Neural cell (in vitro differentiated cells): ENCODE measurements around the gene PIP5K1A. TPM values are rescaled to one million over a fixed set of nuclear protein-coding genes. Genes with fewer than 3 reads are reported as not detected.

Source experiments
- H2AFZ ChIP-seq: fragments of 200-600, 300-800 bp; sonication (generic), shearing (Covaris generic); 2 replicates; pipeline ENCODE4 v1.6.0; 2014; ENCODE audit warnings: low read depth, mild to moderate bottlenecking, antibody characterized with exemption, low read length, moderate library complexity
- H3F3A ChIP-seq: fragments of 200-600 bp; shearing (Covaris generic); 2 replicates; pipeline ENCODE4 v1.6.1; 2016; ENCODE audit warnings: mild to moderate bottlenecking, moderate library complexity, mixed read lengths, antibody characterized with exemption, low read length; ENCODE audit not compliant: insufficient read depth, poor library complexity, severe bottlenecking
- H3K27ac ChIP-seq: fragments of 200-600, 300-800 bp; sonication (generic), shearing (Covaris generic); 2 replicates; pipeline ENCODE4 v1.5.1; 2014; ENCODE audit warnings: mild to moderate bottlenecking, low read length, moderate library complexity
- H3K27me3 ChIP-seq: fragments of 300-800, 200-600 bp; sonication (generic), shearing (Covaris generic); 2 replicates; pipeline ENCODE4 v1.6.0; 2014; ENCODE audit warnings: mild to moderate bottlenecking, low read depth, low read length, moderate library complexity; ENCODE audit not compliant: insufficient read depth
- H3K36me3 ChIP-seq: fragments of 300-800, 200-600 bp; sonication (generic), shearing (Covaris generic); 2 replicates; pipeline ENCODE4 v1.5.1; 2014; ENCODE audit warnings: mild to moderate bottlenecking, antibody characterized with exemption, low read length, moderate library complexity; ENCODE audit not compliant: insufficient read depth
- H3K4me2 ChIP-seq: fragments of 300-800, 200-600 bp; sonication (generic), shearing (Covaris generic); 2 replicates; pipeline ENCODE4 v1.6.0; 2014; ENCODE audit warnings: mild to moderate bottlenecking, low read length
- H3K4me3 ChIP-seq: fragments of 300-800, 200-600 bp; sonication (generic), shearing (Covaris generic); 2 replicates; pipeline ENCODE4 v1.5.1; 2014; ENCODE audit warnings: mild to moderate bottlenecking, low read length, moderate library complexity
- H3K79me2 ChIP-seq: fragments of 200-600 bp; shearing (Covaris generic); replicated peaks from 2 replicates; pipeline ENCODE4 v1.6.0; 2014; ENCODE audit warnings: mild to moderate bottlenecking, low read length, moderate library complexity; ENCODE audit not compliant: insufficient read depth
- H3K9ac ChIP-seq: fragments of 300-800, 200-600 bp; sonication (generic), shearing (Covaris generic); 2 replicates; pipeline ENCODE4 v1.6.1; 2016; ENCODE audit warnings: mild to moderate bottlenecking, low read length, mixed read lengths
- H3K9me2 ChIP-seq: fragments of 200-600 bp; shearing (Covaris generic); 2 replicates; pipeline ENCODE4 v1.6.1; 2016; ENCODE audit warnings: mild to moderate bottlenecking, low read length, mixed read lengths; ENCODE audit not compliant: insufficient read depth
- H3K9me3 ChIP-seq: fragments of 200-600, 300-800 bp; sonication (generic), shearing (Covaris generic); 2 replicates; pipeline ENCODE4 v1.6.1; 2016; ENCODE audit warnings: mild to moderate bottlenecking, mixed run types, low read length, moderate library complexity, mixed read lengths
- H4K20me1 ChIP-seq: fragments of 200-600 bp; shearing (Covaris generic); 2 replicates; pipeline ENCODE4 v1.6.1; 2016; ENCODE audit warnings: mild to moderate bottlenecking, mixed run types; ENCODE audit not compliant: insufficient read depth
- EP300 ChIP-seq: fragments of 450-650 bp; conservative IDR thresholded peaks from 2 replicates; pipeline ENCODE4 v1.6.1; 2014; ENCODE audit warnings: antibody characterized with exemption, mild to moderate bottlenecking, moderate library complexity; ENCODE audit not compliant: poor library complexity, severe bottlenecking
- EZH2 ChIP-seq: fragments of 200-600, 300-800 bp; shearing (Covaris generic), sonication (generic); IDR thresholded peaks from 2 replicates; pipeline ENCODE4 v1.6.1; 2014; ENCODE audit warnings: antibody characterized with exemption, low read length, borderline replicate concordance, mild to moderate bottlenecking; ENCODE audit not compliant: insufficient read depth, poor library complexity, severe bottlenecking
- MXI1 ChIP-seq: fragments of 450-650 bp; conservative IDR thresholded peaks from 2 replicates; pipeline ENCODE4 v1.6.1; 2014; ENCODE audit warnings: antibody characterized with exemption, mild to moderate bottlenecking; ENCODE audit not compliant: poor library complexity, severe bottlenecking
- POLR2AphosphoS5 ChIP-seq: IDR thresholded peaks from 2 replicates; pipeline ENCODE4 v1.6.1; 2012
- RAD21 ChIP-seq: fragments of 450-650 bp; conservative IDR thresholded peaks from 2 replicates; pipeline ENCODE4 v1.6.1; 2014; ENCODE audit warnings: antibody characterized with exemption, mild to moderate bottlenecking, moderate library complexity
- SMC3 ChIP-seq: fragments of 450-650 bp; conservative IDR thresholded peaks from 2 replicates; pipeline ENCODE4 v1.6.1; 2014; ENCODE audit warnings: antibody characterized with exemption, mild to moderate bottlenecking, moderate library complexity; ENCODE audit not compliant: poor library complexity
- TAF1 ChIP-seq: IDR thresholded peaks from 2 replicates; pipeline ENCODE4 v1.6.1; 2012; ENCODE audit warnings: low read depth
- polyA plus RNA-seq: library from polyadenylated mRNA; depleted of rRNA; stranded (reverse); fragments of >200 nt; gene quantifications from 2 replicates; pipeline ENCODE4 v1.2.3, GENCODE V29; 2014
- TF ChIP-seq, protein P1 (sequence below): fragments of 450-650 bp; IDR thresholded peaks from 2 replicates; pipeline ENCODE4 v1.5.1; 2014; ENCODE audit warnings: antibody characterized with exemption, mild to moderate bottlenecking, moderate library complexity; ENCODE audit not compliant: poor library complexity, severe bottlenecking
- TF ChIP-seq, protein P2 (sequence below): IDR thresholded peaks from 2 replicates; pipeline ENCODE4 v1.6.1; 2012; ENCODE audit warnings: borderline replicate concordance

PIP5K1A gene
- polyA plus RNA-seq, 1 donor from 2014 or later = 66.4 TPM

DNA sequence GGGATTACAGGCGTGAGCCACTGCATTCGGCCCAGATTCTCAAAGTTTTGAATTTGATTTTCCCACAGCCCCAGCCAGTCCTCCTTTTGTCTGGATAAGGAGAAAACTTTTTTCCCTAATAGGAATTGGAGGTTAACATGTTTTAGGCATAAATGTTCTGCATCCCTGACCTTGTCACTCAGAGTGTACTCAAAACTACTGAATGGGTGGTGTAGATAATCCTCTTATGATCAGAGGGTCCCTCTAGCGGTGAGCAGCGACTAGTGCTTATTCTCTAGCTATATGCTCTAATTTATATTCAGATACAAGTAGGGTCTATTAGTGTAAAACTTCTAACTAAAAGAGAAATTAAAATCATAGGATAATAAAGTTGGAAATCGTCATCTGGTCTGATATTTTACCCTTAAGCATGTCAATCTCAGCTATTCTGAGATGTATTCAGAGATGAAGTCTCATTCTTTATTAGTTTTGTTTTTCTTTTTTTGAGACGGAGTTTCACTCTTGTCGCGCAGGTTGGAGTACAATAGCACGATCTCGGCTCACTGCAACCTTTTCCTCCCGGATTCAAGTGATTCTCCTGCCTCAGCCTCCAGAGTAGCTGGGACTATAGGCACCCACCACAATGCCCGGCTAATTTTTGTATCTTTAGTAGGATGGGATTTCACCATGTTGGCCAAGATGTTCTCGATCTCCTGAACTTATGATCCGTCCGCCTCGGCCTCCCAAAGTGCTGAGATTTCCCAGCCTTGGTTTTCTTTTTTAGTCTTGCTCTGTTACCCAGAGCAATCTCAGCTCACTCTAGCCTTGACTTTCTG, 53.5 kb downstream of the PIP5K1A start:
- Histone ChIP-seq H3K4me2 (no peak overlapping the region), H4K20me1 (no peaks in the 10 kb centered on the region), H3K9ac (no peak overlapping the region), H3K9me3 (no peaks in the 10 kb centered on the region), H3K4me3 (no peak overlapping the region), H3K27me3 (no peaks in the 10 kb centered on the region), H2AFZ (no peak overlapping the region), H3F3A (no peaks in the 10 kb centered on the region), H3K36me3 (no peaks in the 10 kb centered on the region), H3K79me2 (peaks cover 19% of the 10 kb centered on the region), H3K9me2 (no peaks in the 10 kb centered on the region), H3K27ac (no peak overlapping the region)
- TF ChIP-seq, protein P1, sequence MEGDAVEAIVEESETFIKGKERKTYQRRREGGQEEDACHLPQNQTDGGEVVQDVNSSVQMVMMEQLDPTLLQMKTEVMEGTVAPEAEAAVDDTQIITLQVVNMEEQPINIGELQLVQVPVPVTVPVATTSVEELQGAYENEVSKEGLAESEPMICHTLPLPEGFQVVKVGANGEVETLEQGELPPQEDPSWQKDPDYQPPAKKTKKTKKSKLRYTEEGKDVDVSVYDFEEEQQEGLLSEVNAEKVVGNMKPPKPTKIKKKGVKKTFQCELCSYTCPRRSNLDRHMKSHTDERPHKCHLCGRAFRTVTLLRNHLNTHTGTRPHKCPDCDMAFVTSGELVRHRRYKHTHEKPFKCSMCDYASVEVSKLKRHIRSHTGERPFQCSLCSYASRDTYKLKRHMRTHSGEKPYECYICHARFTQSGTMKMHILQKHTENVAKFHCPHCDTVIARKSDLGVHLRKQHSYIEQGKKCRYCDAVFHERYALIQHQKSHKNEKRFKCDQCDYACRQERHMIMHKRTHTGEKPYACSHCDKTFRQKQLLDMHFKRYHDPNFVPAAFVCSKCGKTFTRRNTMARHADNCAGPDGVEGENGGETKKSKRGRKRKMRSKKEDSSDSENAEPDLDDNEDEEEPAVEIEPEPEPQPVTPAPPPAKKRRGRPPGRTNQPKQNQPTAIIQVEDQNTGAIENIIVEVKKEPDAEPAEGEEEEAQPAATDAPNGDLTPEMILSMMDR = peak; percentile 80
- peak; percentile 60 for TF ChIP-seq RAD21
- TF ChIP-seq SMC3 = peak; percentile 48
- TF ChIP-seq, protein P2, sequence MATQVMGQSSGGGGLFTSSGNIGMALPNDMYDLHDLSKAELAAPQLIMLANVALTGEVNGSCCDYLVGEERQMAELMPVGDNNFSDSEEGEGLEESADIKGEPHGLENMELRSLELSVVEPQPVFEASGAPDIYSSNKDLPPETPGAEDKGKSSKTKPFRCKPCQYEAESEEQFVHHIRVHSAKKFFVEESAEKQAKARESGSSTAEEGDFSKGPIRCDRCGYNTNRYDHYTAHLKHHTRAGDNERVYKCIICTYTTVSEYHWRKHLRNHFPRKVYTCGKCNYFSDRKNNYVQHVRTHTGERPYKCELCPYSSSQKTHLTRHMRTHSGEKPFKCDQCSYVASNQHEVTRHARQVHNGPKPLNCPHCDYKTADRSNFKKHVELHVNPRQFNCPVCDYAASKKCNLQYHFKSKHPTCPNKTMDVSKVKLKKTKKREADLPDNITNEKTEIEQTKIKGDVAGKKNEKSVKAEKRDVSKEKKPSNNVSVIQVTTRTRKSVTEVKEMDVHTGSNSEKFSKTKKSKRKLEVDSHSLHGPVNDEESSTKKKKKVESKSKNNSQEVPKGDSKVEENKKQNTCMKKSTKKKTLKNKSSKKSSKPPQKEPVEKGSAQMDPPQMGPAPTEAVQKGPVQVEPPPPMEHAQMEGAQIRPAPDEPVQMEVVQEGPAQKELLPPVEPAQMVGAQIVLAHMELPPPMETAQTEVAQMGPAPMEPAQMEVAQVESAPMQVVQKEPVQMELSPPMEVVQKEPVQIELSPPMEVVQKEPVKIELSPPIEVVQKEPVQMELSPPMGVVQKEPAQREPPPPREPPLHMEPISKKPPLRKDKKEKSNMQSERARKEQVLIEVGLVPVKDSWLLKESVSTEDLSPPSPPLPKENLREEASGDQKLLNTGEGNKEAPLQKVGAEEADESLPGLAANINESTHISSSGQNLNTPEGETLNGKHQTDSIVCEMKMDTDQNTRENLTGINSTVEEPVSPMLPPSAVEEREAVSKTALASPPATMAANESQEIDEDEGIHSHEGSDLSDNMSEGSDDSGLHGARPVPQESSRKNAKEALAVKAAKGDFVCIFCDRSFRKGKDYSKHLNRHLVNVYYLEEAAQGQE = no peak
- no peak for TF ChIP-seq EP300

DNA sequence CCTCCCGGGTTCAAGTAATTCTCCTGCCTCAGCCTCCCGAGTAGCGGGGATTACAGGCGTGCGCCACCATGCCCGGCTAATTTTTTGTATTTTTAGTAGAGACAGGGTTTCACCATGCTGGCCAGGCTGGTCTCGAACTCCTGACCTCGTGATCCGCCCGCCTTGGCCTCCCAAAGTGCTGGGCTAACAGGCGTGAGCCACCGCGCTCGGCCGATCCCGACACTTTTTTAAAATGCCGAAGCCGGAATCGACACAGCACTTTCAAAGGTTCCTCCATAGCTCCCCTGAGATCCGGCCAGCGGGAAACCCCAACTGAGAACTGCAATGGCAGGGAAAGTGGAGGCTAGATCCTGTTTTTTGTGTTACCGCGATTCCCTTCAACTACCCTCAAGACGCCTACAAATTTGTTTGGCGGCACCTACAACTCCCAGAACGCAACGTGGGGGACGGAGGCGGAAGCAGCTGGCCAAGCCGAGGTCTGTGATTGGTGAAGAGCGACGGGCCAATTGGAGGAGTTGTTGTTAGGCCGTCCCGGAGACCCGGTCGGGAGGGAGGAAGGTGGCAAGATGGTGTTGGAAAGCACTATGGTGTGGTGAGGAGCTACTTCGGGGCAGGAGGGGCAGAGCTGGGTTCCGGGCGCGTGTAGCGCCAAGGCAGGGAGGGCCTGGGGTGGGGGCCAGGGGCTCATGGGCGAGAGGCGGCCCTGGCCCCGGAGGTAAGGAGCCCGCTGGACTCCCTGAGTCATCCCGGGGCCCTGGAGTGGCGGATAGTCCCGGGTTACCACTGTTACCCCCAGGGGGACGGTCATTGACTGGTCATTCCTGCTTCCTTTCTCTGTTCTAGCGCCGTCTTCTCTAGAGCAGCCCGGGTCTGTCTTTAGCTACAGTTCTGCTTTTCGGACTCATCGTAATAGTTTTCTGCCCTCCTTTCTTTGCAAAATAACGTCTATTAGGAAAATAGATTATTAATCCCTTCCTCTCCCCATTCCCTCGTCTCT, 56.2 kb downstream of the PIP5K1A start, which contains the start of gene PSMD4:
Gene PSMD4, plus strand, starts transcription at position 518 of the 997 bp plus-strand sequence. Its CDS starts 49 bp downstream, at position 567.
- Histone ChIP-seq H3K27ac (peak within 1 kb of the TSS; percentile 75), H3K9me3 (no peaks in the 10 kb centered on the region), H3K36me3 (no peaks in the 10 kb centered on the region), H3K4me2 (peak within 1 kb of the TSS; percentile 70), H3F3A (no peaks in the 10 kb centered on the region), H4K20me1 (no peaks in the 10 kb centered on the region), H3K4me3 (peak within 1 kb of the TSS; percentile 91), H3K79me2 (peaks cover 28% of the 10 kb centered on the region), H2AFZ (peak within 1 kb of the TSS; percentile 31), H3K9ac (peak within 1 kb of the TSS; percentile 89), H3K27me3 (no peaks in the 10 kb centered on the region), H3K9me2 (no peaks in the 10 kb centered on the region)
- TF ChIP-seq RAD21 = no peak
- TF ChIP-seq MXI1 = peak; percentile 71
- no peak for TF ChIP-seq EZH2
- TF ChIP-seq POLR2AphosphoS5 = peak; percentile 98
- TF ChIP-seq, protein P2 = no peak
- TF ChIP-seq EP300 = peak; percentile 28
- TF ChIP-seq, protein P1 = no peak
- TF ChIP-seq SMC3 = no peak
- TF ChIP-seq TAF1 = no peak
